OCI-LY1 (cell line): ENCODE results near the gene ADD2.

Source experiments
- H2AFZ ChIP-seq: fragments of 200-600 bp; sonication (generic), shearing (Covaris generic); 2 replicates; pipeline ENCODE4 v1.6.0; 2014; ENCODE audit warnings: antibody characterized with exemption, mild to moderate bottlenecking, low read length
- H3F3A ChIP-seq: fragments of 200-600 bp; sonication (generic), shearing (Covaris generic); 2 replicates; pipeline ENCODE4 v1.6.0; 2014; ENCODE audit warnings: mild to moderate bottlenecking, antibody characterized with exemption, low read length, moderate library complexity; ENCODE audit not compliant: insufficient read depth
- H3K27ac ChIP-seq: fragments of 200-600 bp; sonication (generic); 2 replicates; pipeline ENCODE4 v1.5.1; 2014; ENCODE audit warnings: low read length, mixed run types, mild to moderate bottlenecking, low read depth; ENCODE audit not compliant: poor library complexity, severe bottlenecking
- H3K27me3 ChIP-seq: fragments of 200-600 bp; sonication (generic); 2 replicates; pipeline ENCODE4 v1.6.0; 2014; ENCODE audit warnings: antibody characterized with exemption, mild to moderate bottlenecking, low read length, moderate library complexity; ENCODE audit not compliant: insufficient read depth
- H3K36me3 ChIP-seq: fragments of 200-600 bp; sonication (generic); 2 replicates; pipeline ENCODE4 v1.6.1; 2014; ENCODE audit warnings: mild to moderate bottlenecking, antibody characterized with exemption, low read length, moderate library complexity, mixed read lengths; ENCODE audit not compliant: insufficient read depth
- H3K4me1 ChIP-seq: fragments of 200-600 bp; sonication (generic); 2 replicates; pipeline ENCODE4 v1.5.1; 2014; ENCODE audit warnings: mild to moderate bottlenecking, low read length, moderate library complexity; ENCODE audit not compliant: insufficient read depth, severe bottlenecking
- H3K4me2 ChIP-seq: fragments of 200-600 bp; sonication (generic), shearing (Covaris generic); 2 replicates; pipeline ENCODE4 v1.6.1; 2014; ENCODE audit warnings: low read length
- H3K4me3 ChIP-seq: fragments of 200-600 bp; sonication (generic); 2 replicates; pipeline ENCODE4 v1.5.1; 2014; ENCODE audit warnings: low read length, low read depth, mild to moderate bottlenecking, mixed read lengths; ENCODE audit not compliant: poor library complexity, severe bottlenecking
- H3K79me2 ChIP-seq: fragments of 200-600 bp; shearing (Covaris generic); 2 replicates; pipeline ENCODE4 v1.6.1; 2016; ENCODE audit warnings: mixed run types, low read length, mixed read lengths; ENCODE audit not compliant: insufficient read depth
- H3K9ac ChIP-seq: fragments of 200-600 bp; sonication (generic), shearing (Covaris generic); 2 replicates; pipeline ENCODE4 v1.6.1; 2014; ENCODE audit warnings: mild to moderate bottlenecking, low read length, mixed read lengths
- H3K9me2 ChIP-seq: fragments of 200-600 bp; sonication (generic), shearing (Covaris generic); 2 replicates; pipeline ENCODE4 v1.6.1; 2014; ENCODE audit warnings: low read depth, mild to moderate bottlenecking, low read length, mixed read lengths
- H3K9me3 ChIP-seq: fragments of 200-600 bp; shearing (Covaris generic); 2 replicates; pipeline ENCODE4 v1.6.1; 2014; ENCODE audit warnings: low read length, mixed read lengths
- H4K20me1 ChIP-seq: fragments of 200-600 bp; sonication (generic), shearing (Covaris generic); 2 replicates; pipeline ENCODE4 v1.6.0; 2016; ENCODE audit warnings: mild to moderate bottlenecking, low read length; ENCODE audit not compliant: insufficient read depth
- EZH2 ChIP-seq: fragments of 200-600 bp; sonication (generic), shearing (Covaris generic); IDR thresholded peaks from 2 replicates; pipeline ENCODE4 v1.8.0; 2017; ENCODE audit warnings: borderline replicate concordance, mixed run types, mild to moderate bottlenecking, antibody characterized with exemption, low read length, moderate library complexity, mixed read lengths
- TF ChIP-seq, protein P1 (sequence below): fragments of 200-600 bp; sonication (generic), shearing (Covaris generic); IDR thresholded peaks from 2 replicates; pipeline ENCODE4 v1.5.1; 2017; ENCODE audit warnings: mild to moderate bottlenecking, antibody characterized with exemption, low read length, moderate library complexity, mixed read lengths

The ADD2 gene

DNA sequence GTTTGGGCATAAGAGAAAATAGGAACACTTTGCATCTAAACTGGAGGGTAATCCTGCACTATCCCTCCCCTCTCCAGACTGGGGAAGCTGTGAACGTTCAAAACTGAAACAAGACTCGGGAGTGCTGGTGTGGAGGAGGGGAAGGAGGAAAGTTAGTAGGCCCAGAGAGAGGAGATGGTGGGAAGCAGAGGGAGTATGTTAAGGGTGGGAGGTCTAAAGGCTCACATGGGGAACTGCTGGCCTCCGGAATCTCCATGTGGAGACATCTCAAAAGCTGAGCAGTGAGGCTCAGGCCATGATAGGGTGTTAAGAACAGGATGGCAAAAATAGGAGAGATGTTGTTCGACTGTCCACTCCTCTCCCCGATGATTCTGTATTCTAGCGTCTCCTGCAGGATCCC, 47.9 kb downstream of the ADD2 start:
- Histone ChIP-seq H3K79me2 (no peaks in the 10 kb centered on the region), H3K9me2 (no peaks in the 10 kb centered on the region), H4K20me1 (no peaks in the 10 kb centered on the region)

DNA sequence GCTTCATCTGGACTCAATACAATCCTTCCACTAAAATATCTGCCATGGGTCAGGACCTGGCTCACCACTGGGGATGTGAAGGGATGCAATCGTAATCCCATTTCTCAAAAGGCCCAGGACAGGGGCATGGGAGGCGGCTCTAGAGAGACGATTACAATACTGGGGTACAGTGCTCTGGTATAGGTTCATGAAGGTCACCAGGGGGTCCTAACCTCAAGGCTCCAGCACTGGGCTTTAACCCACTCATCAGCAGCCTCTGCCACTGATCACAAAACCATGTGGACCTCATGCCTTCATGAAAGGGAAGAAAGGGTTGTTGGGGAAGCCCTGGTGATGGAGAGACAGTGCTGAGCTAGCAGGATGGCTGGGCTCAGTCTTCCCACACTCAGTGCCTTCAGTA, 48.8 kb downstream of the ADD2 start:
- Histone ChIP-seq H3K4me2 (no peak overlapping the region), H3K27ac (no peak overlapping the region), H3K79me2 (no peaks in the 10 kb centered on the region), H4K20me1 (no peaks in the 10 kb centered on the region), H3K9me3 (no peaks in the 10 kb centered on the region), H3K9ac (no peak overlapping the region), H3K9me2 (no peaks in the 10 kb centered on the region), H2AFZ (no peak overlapping the region), H3K27me3 (no peaks in the 10 kb centered on the region; the same call in 1 of the 2 replicates), H3K4me1 (no peaks in the 10 kb centered on the region), H3F3A (no peaks in the 10 kb centered on the region), H3K4me3 (no peak overlapping the region), H3K36me3 (no peaks in the 10 kb centered on the region)
- TF ChIP-seq, protein P1, sequence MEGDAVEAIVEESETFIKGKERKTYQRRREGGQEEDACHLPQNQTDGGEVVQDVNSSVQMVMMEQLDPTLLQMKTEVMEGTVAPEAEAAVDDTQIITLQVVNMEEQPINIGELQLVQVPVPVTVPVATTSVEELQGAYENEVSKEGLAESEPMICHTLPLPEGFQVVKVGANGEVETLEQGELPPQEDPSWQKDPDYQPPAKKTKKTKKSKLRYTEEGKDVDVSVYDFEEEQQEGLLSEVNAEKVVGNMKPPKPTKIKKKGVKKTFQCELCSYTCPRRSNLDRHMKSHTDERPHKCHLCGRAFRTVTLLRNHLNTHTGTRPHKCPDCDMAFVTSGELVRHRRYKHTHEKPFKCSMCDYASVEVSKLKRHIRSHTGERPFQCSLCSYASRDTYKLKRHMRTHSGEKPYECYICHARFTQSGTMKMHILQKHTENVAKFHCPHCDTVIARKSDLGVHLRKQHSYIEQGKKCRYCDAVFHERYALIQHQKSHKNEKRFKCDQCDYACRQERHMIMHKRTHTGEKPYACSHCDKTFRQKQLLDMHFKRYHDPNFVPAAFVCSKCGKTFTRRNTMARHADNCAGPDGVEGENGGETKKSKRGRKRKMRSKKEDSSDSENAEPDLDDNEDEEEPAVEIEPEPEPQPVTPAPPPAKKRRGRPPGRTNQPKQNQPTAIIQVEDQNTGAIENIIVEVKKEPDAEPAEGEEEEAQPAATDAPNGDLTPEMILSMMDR = no peak
- no peak for TF ChIP-seq EZH2

More for the DNA sequence above, 47.9 kb downstream of the ADD2 start:
- H3K9ac ChIP-seq = no peak overlapping the region
- H3F3A ChIP-seq = no peaks in the 10 kb centered on the region
- no peaks in the 10 kb centered on the region for H3K9me3 ChIP-seq
- H3K27ac ChIP-seq = no peak overlapping the region
- H2AFZ ChIP-seq = no peak overlapping the region
- H3K36me3 ChIP-seq = no peaks in the 10 kb centered on the region
- H3K27me3 ChIP-seq = no peaks in the 10 kb centered on the region; the same call in 1 of the 2 replicates
- TF ChIP-seq, protein P1 = no peak
- no peak for TF ChIP-seq EZH2
- no peak overlapping the region for H3K4me2 ChIP-seq
- H3K4me1 ChIP-seq = no peaks in the 10 kb centered on the region
- no peak overlapping the region for H3K4me3 ChIP-seq

DNA sequence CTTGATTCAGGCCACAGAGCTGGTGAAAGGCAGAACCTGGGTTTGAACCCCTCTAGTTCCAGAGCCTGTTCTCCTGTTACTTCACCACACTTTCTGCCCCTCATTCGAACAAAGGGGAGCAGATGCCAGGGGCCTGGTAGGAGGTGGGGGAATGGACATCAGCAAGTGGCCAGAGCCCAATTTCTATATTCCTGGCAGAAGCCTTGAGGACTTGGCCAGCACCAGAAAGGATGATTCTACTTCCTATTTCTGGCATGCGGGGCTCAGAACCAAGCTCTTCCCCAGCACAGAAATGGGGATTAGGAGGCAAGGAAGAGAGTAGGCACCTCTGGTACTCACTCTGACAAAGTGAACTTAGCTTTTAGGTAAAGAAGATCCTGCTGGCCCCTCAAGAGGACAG, 49.3 kb downstream of the ADD2 start:
- Histone ChIP-seq H3F3A (no peaks in the 10 kb centered on the region), H3K36me3 (no peaks in the 10 kb centered on the region), H3K9me2 (no peaks in the 10 kb centered on the region), H3K4me3 (no peak overlapping the region), H3K4me1 (no peaks in the 10 kb centered on the region), H4K20me1 (no peaks in the 10 kb centered on the region), H3K79me2 (no peaks in the 10 kb centered on the region), H3K27ac (no peak overlapping the region), H3K4me2 (no peak overlapping the region), H3K9ac (no peak overlapping the region), H3K9me3 (no peaks in the 10 kb centered on the region), H2AFZ (no peak overlapping the region), H3K27me3 (no peaks in the 10 kb centered on the region; the same call in 1 of the 2 replicates)
- TF ChIP-seq, protein P1 = no peak
- no peak for TF ChIP-seq EZH2
